IPS-15b (cell line): Measurements from ENCODE around the gene FOXP2.

ENCODE experiments used
- H3K27me3 ChIP-seq: one replicate; pipeline ENCODE4 v1.6.1; 2013; ENCODE audit warnings: low read length; ENCODE audit not compliant: control insufficient read depth, insufficient read depth
- H3K36me3 ChIP-seq: one replicate; pipeline ENCODE4 v1.6.1; 2013; ENCODE audit warnings: low read length; ENCODE audit not compliant: control insufficient read depth, insufficient read depth
- H3K4me1 ChIP-seq: one replicate; pipeline ENCODE4 v1.6.1; 2013; ENCODE audit warnings: mild to moderate bottlenecking, low read length; ENCODE audit not compliant: control insufficient read depth, insufficient read depth
- H3K4me3 ChIP-seq: one replicate; pipeline ENCODE4 v1.5.1; 2013; ENCODE audit warnings: low read depth, low read length
- H3K9ac ChIP-seq: one replicate; pipeline ENCODE4 v1.6.1; 2013; ENCODE audit warnings: low read depth, mild to moderate bottlenecking, low read length
- H3K9me3 ChIP-seq: one replicate; pipeline ENCODE4 v1.6.1; 2013; ENCODE audit warnings: mild to moderate bottlenecking, low read length; ENCODE audit not compliant: control insufficient read depth, insufficient read depth

FOXP2 gene

DNA sequence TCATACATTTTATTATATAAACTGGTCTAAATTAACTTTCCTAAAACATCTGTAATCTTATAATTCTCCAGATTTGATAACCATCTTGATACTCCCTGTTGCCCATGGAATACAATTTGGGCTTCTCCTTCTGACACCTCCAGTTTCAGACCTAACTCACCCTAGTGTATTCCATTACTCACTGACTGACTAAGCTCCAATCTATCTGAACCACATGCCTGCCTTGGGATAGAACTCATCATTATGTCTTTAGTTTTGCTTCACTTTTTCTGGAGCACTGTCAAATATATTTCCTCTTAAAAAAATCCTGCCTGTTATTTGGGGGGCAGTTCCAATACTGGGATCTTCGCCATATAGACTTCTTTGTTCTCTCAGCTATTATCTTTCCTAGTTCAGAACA is 4.9 kb upstream of the FOXP2 start:
- H3K4me1 ChIP-seq: peaks cover 11% of the 10 kb centered on the region
- no peaks in the 10 kb centered on the region for H3K9me3 ChIP-seq
- H3K27me3 ChIP-seq: no peaks in the 10 kb centered on the region
- no peak overlapping the region for H3K4me3 ChIP-seq
- no peak overlapping the region for H3K9ac ChIP-seq
- H3K36me3 ChIP-seq: no peaks in the 10 kb centered on the region

DNA sequence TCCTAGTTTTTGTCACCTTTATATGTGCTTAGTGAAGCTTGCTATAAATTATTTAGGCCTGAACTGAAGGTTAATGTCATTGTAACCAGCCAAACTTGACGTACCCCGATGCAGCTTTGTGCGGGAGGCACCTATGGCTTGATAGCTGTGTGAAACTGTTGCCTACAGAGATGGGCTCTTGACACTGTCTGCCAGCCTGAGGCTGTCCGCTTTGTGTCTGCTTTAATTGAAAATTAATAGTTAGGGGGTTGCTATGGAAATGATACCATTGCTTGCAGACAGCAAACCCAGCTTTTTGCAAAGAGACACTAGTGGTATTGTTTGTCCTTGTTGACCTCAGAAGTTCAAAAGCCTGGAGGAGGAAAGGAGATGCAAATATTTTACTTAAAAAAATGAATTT is 2.1 kb upstream of the FOXP2 start:
- Histone ChIP-seq H3K9me3 (no peaks in the 10 kb centered on the region), H3K9ac (no peak overlapping the region), H3K4me1 (peaks cover 14% of the 10 kb centered on the region), H3K27me3 (no peaks in the 10 kb centered on the region), H3K36me3 (no peaks in the 10 kb centered on the region), H3K4me3 (no peak overlapping the region)

DNA sequence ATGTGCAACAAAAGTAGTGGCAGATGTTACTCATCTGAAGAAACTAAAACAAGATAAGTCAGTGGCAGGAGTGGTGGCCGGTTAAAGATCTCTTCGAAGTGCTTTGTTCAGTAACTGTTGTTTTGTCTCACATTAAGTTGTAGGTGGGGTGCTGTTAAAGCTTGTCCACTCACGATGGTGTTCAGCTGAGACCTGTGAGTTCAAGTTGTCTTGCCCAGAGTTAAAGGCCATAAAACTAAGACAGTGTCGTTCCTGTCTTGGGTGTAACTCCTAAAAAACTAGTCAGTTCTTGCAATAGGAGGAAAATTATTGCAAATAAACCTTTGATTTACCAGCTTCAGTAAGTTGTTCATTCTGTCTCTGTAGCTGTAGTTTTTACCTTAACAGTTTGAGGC is 857 bp upstream of the FOXP2 start:
- no peak overlapping the region for H3K9ac ChIP-seq
- no peak overlapping the region for H3K4me3 ChIP-seq
- no peaks in the 10 kb centered on the region for H3K9me3 ChIP-seq

DNA sequence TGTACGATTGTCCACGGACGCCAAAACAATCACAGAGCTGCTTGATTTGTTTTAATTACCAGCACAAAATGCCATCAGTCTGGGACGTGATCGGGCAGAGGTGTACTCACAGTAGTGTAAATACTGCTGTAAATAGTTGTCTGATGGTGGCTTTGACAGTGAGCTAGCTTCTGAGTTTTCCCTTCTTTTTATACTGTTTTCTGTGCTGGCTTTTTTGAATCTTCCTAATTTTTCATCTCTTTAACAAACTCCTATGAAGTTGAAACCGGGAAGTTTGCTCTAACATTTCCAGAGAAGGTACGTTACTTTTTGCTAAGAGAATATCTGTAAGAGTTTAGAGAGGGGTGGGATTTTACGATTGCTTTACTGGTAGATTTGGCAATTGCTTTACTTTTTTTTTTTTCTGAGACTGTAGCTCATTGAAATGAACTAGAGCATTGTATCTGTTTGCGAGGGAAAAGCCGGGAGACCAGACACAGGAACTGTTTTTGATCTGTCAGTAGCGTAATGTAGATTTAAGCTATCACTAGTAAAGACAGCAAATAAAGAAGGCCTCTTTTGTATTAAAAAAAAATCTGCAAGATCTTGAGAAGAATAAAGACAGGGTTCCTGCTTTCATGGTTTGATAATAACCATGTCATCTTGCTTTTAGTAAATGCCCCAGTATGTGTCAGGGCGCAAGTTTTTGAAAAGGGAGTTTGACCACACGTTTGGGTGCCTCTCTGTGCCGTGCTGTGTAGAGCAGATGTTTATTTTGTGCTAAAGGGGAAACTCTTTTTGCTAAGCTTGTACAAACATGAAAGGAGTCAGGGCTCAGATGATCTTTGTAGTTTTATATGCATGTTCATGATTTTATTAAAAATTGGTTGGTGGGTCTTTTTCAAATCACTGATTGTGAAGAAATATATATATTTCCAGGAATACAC is 712 bp downstream of the FOXP2 start:
- H3K27me3 ChIP-seq: no peaks in the 10 kb centered on the region
- H3K9me3 ChIP-seq: no peaks in the 10 kb centered on the region
- H3K4me1 ChIP-seq: peaks cover 14% of the 10 kb centered on the region
- peak overlapping the region; percentile 36 for H3K4me3 ChIP-seq
- H3K9ac ChIP-seq: no peak overlapping the region
- no peaks in the 10 kb centered on the region for H3K36me3 ChIP-seq

More for the DNA sequence above, 857 bp upstream of the FOXP2 start:
- no peaks in the 10 kb centered on the region for H3K27me3 ChIP-seq
- H3K36me3 ChIP-seq: no peaks in the 10 kb centered on the region
- peaks cover 14% of the 10 kb centered on the region for H3K4me1 ChIP-seq

DNA sequence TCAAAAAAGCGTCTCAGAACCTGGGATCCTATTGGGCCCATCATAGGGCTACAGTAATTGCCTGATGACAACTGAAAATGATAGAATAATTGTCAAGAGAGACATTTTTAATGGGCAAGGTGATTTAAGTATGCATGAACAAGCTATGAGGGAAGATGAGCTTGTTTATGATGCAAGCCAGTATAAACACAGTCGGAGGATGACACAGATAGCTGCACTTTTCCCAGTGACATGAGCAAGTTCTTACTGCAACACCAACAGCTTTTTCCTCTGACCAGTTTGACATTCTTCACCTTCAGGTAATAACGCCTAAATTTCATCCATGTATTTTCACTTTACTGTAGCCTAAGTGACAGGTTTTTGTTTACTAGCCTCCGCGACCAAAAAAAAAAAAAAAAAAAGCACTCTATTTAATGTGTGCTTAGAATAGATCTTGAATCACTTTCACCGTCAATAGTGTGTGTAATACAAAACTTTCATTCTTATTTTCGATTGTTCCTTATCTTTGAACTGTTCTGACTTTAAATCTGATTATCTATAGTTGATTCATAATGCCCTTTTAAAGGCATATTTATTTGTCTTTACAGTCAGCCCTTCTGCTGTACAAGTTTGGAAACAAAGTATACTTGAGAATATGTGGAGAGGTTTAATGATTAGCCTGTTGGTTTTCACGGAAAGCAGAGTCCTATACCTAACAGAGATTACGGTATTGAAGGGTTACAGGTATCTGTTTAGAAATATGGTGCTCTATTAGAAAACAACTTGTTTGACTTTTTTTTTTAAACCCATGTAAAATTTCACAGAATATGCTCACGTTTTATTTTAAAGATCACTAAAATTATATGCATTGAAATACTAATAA is 1.7 kb downstream of the FOXP2 start:
- Histone ChIP-seq H3K27me3 (no peaks in the 10 kb centered on the region), H3K36me3 (no peaks in the 10 kb centered on the region), H3K4me3 (no peak overlapping the region), H3K9ac (no peak overlapping the region), H3K4me1 (peaks cover 14% of the 10 kb centered on the region), H3K9me3 (no peaks in the 10 kb centered on the region)

DNA sequence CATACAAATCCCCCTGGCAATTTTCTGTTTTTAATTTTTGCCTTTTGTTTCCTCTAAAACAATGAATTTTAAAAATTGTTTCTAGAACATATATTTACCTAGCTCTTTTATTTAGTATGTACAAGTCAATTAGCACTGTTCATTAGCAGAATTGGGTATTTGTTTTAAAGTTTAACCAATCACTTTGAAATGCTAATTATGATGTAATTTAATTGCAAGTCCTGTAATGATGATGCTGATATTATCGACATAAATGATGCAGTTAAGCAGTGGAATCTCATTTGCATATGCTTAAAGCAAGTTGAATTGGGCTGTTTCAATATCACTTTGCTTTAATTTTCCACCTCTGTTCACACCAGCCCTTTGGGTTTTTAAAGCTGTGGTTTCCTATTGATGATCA is 2.7 kb downstream of the FOXP2 start:
- no peak overlapping the region for H3K4me3 ChIP-seq
- no peak overlapping the region for H3K9ac ChIP-seq
- no peaks in the 10 kb centered on the region for H3K27me3 ChIP-seq
- peaks cover 14% of the 10 kb centered on the region for H3K4me1 ChIP-seq
- H3K36me3 ChIP-seq: no peaks in the 10 kb centered on the region
- H3K9me3 ChIP-seq: no peaks in the 10 kb centered on the region

DNA sequence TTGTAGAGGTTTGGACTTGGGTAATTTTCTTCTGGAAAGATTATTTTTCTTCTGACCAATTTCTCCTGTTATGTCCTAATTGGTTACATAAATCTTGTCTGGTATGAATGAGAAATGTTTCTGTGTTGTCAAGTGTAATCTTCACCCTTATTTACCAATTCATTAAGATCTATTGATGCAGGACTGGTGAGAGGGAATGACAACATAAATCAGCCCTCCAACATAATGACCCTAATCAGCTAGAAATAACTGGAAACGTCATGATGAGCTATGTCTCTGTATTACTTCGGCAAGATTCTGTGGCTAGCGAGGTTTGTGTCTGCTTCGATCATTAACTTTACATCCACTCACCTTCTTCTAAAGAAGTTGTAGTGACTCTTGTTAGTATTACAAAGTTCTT is 3.5 kb downstream of the FOXP2 start:
- H3K4me3 ChIP-seq: no peak overlapping the region
- H3K9ac ChIP-seq: no peak overlapping the region
- no peaks in the 10 kb centered on the region for H3K36me3 ChIP-seq
- H3K27me3 ChIP-seq: no peaks in the 10 kb centered on the region
- H3K9me3 ChIP-seq: no peaks in the 10 kb centered on the region
- peaks cover 14% of the 10 kb centered on the region for H3K4me1 ChIP-seq

DNA sequence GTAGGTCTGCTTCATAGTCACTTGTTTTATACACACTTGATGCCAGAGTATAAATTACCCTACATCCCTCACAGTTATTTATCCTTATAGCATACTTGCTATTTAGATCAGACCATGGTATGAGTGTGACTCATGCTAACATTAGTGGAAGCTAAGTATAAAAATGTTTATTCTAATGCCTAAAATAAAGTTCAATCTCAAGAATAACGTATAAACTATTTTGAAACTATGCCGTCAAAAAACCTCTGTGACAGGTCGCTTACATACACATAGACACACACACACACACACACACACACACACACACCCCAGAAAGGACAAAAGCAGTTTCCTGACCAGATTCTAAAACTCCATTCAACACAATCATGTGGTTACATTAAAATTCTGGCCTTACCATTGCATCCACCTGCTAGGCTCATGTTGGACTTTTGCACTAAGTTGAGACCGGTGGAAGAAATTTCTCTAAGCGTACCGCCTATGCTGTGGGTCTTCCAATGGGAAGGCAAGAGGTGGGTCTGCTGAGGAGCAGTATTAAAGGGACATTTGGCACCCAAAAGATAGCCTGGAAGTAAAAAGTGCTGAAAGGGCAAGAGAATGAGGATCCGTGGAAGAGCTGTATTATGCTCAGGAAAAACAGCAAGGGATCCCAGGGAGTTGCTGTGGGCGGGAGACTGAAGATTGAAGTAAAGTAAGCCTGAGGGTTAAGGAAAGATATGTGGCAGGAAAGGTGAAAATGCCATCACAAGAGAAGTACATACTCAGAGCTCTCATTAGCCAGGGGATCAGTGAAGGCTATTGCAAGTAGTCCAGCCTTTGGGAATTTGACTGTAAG is 5.0 kb downstream of the FOXP2 start:
- H3K27me3 ChIP-seq: no peaks in the 10 kb centered on the region
- H3K36me3 ChIP-seq: no peaks in the 10 kb centered on the region
- H3K9me3 ChIP-seq: no peaks in the 10 kb centered on the region
- H3K9ac ChIP-seq: no peak overlapping the region
- peaks cover 3% of the 10 kb centered on the region for H3K4me1 ChIP-seq
- H3K4me3 ChIP-seq: no peak overlapping the region

DNA sequence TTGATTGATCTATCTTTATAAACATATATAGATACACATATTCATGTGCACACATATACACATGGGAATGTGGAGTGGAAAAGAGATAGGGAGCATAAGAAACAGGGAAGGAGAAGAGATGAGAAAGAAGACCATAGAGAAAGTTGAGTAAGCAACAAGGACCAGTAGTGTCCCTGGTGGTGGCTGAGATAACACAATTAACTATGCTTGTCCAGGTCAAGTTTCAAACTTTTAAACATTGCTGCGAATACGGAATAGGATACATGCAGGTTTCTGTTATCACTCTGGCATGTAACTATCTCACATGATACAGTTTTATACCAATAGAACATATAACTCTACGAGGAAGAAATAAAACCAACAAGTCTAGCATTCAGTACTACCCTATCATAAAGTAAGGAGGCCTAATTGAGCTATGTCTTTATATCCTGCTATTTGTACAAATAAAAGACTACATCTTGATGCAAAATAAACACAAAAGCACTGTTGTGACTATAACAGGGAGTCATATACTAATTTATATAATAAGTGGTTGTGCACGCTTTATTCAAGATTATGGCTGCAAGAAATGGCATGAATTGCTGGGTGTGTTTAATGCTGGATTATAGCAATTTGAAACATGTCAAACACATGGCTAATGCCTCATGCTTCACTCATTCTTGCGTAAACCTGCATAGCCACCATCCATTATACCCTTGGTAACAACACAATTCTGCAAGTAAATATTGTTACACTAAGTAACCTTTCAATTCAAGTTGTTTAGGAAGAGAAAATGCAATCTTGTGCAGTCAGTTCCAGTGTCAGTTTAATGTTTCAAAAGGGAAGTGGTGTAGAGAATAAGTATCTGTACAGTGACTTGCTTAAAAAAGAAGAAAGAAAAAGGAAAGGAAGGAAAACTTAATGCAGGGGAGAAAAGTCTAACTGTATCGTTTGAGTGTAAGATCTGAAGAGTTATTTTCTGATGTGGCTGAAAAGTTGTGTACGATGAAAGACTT is 8.2 kb downstream of the FOXP2 start:
- Histone ChIP-seq H3K4me3 (no peak overlapping the region), H3K4me1 (no peaks in the 10 kb centered on the region), H3K36me3 (no peaks in the 10 kb centered on the region), H3K9me3 (no peaks in the 10 kb centered on the region), H3K27me3 (no peaks in the 10 kb centered on the region), H3K9ac (no peak overlapping the region)

DNA sequence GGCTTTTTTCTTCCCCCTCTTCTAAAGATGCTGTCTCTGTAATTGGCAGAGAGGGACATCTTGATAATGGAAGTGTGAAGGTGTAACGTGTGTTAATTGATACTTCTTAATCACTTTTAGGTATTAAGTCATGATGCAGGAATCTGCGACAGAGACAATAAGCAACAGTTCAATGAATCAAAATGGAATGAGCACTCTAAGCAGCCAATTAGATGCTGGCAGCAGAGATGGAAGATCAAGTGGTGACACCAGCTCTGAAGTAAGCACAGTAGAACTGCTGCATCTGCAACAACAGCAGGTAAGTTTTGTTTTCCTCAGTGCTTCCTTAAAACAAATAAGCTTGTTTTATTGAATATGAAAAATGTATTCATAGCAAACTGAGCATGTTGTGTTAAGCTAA is 11.8 kb downstream of the FOXP2 start:
- no peaks in the 10 kb centered on the region for H3K36me3 ChIP-seq
- no peaks in the 10 kb centered on the region for H3K27me3 ChIP-seq
- no peaks in the 10 kb centered on the region for H3K9me3 ChIP-seq
- no peak overlapping the region for H3K9ac ChIP-seq
- H3K4me3 ChIP-seq: no peak overlapping the region
- no peaks in the 10 kb centered on the region for H3K4me1 ChIP-seq
